Gastroesophageal sphincter (tissue), 4 donors: ENCODE data around the gene OST4. TPM values are rescaled to one million over a fixed set of nuclear protein-coding genes. Genes with fewer than 3 reads are reported as not detected.
A peak's percentile ranks its signal among the peaks of the same experiment; 100 is the strongest.

Experiments
- ATAC-seq: fragments of 150-250 bp; one replicate; pipeline ENCODE4 v1.9.1; 2016; ENCODE audit warnings: mild to moderate bottlenecking, moderate library complexity
- H3K27ac ChIP-seq, 4 donors: fragments of 200-600 bp; sonication (generic) in 3 of 4; 1 replicate in 3 of 4; 2 replicates in 1 of 4; pipeline ENCODE4 v1.5.1; 2016 to 2019
- H3K27me3 ChIP-seq: fragments of 200-600 bp; sonication (generic); one replicate; pipeline ENCODE4 v1.5.1; 2019
- H3K36me3 ChIP-seq, 2 donors: fragments of 200-600 bp; sonication (generic); one replicate each; pipeline ENCODE4 v1.5.1; 2019; ENCODE audit warnings: control low read depth in 1 of 2
- H3K4me1 ChIP-seq, 3 donors: fragments of 200-600 bp; sonication (generic); 1 replicate in 2 of 3; 2 replicates in 1 of 3; pipeline ENCODE4 v1.5.1; 2016 to 2019; ENCODE audit warnings: control low read depth in 2 of 3
- H3K4me3 ChIP-seq, 2 donors: fragments of 200-600 bp; sonication (generic); one replicate each; pipeline ENCODE4 v1.5.1; 2019; ENCODE audit warnings: mild to moderate bottlenecking in 1 of 2, moderate library complexity in 1 of 2
- H3K9me3 ChIP-seq, 3 donors: fragments of 200-600 bp; sonication (generic); one replicate each; pipeline ENCODE4 v1.5.1; 2017 to 2019; ENCODE audit warnings: control low read depth in 2 of 3
- CTCF ChIP-seq, 4 experiments: fragments of 200-600 bp in 2 of 4; fragments of 450-650 bp in 2 of 4; sonication (generic) in 1 of 4; IDR thresholded peaks; one replicate each; pipeline ENCODE4 v1.5.1; 2017 to 2019; ENCODE audit warnings: antibody characterized with exemption in 4 of 4, mild to moderate bottlenecking in 2 of 4, moderate library complexity in 2 of 4
- EP300 ChIP-seq: sonication (generic); formaldehyde crosslinking; IDR thresholded peaks from one replicate; pipeline ENCODE4 v1.6.1; 2017; ENCODE audit warnings: antibody characterized with exemption, mild to moderate bottlenecking
- POLR2A ChIP-seq, 2 donors: fragments of 450-650 bp; IDR thresholded peaks; one replicate each; pipeline ENCODE4 v1.6.1; 2017; ENCODE audit warnings: antibody characterized with exemption in 2 of 2, mild to moderate bottlenecking in 2 of 2, moderate library complexity in 1 of 2
- POLR2AphosphoS5 ChIP-seq: sonication (generic); formaldehyde crosslinking; IDR thresholded peaks from one replicate; pipeline ENCODE4 v1.6.1; 2017; ENCODE audit warnings: antibody characterized with exemption
- WGBS, 2 donors: methylation state at CpG; one replicate each; pipeline ENCODE4 v1.1.5; 2018; ENCODE audit warnings: low coverage in 1 of 2; 5-methylcytosine and 5-hydroxymethylcytosine counted together
- total RNA-seq, 4 donors: library from RNA; depleted of rRNA; stranded (reverse); fragments of >200 nt; gene quantifications; one replicate each; pipeline ENCODE4 v1.1.0, GENCODE V29; 2016

Gene OST4
- total RNA-seq, 4 donors from 2014 or later, result 201 to 353 (median 221) TPM

GRCh38 chr2:27069436-27069835 lies 2.0 kb downstream of the OST4 start:
- Histone ChIP-seq H3K27me3 (no peaks in the 10 kb centered on the region), H3K9me3 (no peaks in the 10 kb centered on the region), H3K4me3 (peak overlapping the region in 1 of 2 donors; percentile 82), H3K4me1 (peaks cover 5 to 68% (median 25%) of the 10 kb centered on the region in 3 donors), H3K27ac (peak overlapping the region in 3 of 4 donors; percentile 51 to 98 (median 96)), H3K36me3 (peaks cover 0 to 53% of the 10 kb centered on the region in 2 donors)
- WGBS, 2 donors, result 83 to 95% methylated on average over 2 to 4 of the region's 6 CpGs
- TF ChIP-seq CTCF (IDR thresholded peaks at IDR 0.05) (no peak), POLR2AphosphoS5 (no peak), POLR2A (IDR thresholded peaks at IDR 0.05) (no peak), EP300 (no peak)
- no peak for ATAC-seq

GRCh38 chr2:27067385-27067784 lies 4.1 kb downstream of the OST4 start:
- peaks cover 0 to 53% of the 10 kb centered on the region in 2 donors for H3K36me3 ChIP-seq
- WGBS, 2 donors, result 86 to 92% methylated on average over 1 to 4 of the region's 5 CpGs
- H3K27ac ChIP-seq, result peak overlapping the region in 1 of 4 donors; percentile 11
- H3K9me3 ChIP-seq, result no peaks in the 10 kb centered on the region
- TF ChIP-seq POLR2A (IDR thresholded peaks at IDR 0.05), result no peak
- TF ChIP-seq EP300, result no peak
- TF ChIP-seq POLR2AphosphoS5, result no peak
- TF ChIP-seq CTCF (IDR thresholded peaks at IDR 0.05), result no peak
- no peaks in the 10 kb centered on the region for H3K27me3 ChIP-seq
- H3K4me3 ChIP-seq, result no peak overlapping the region
- peaks cover 5 to 54% (median 20%) of the 10 kb centered on the region in 3 donors for H3K4me1 ChIP-seq
- no peak for ATAC-seq

- ATAC-seq, result no peak
- Histone ChIP-seq H3K36me3 (peaks cover 0 to 60% of the 10 kb centered on the region in 2 donors), H3K9me3 (no peaks in the 10 kb centered on the region), H3K4me1 (peaks cover 3 to 38% (median 12%) of the 10 kb centered on the region in 3 donors), H3K27ac (no peak overlapping the region), H3K27me3 (no peaks in the 10 kb centered on the region), H3K4me3 (no peak overlapping the region)
- WGBS, 2 donors, result 57 to 60% methylated on average over 2 of the region's 3 CpGs
- no peak for TF ChIP-seq POLR2A (IDR thresholded peaks at IDR 0.05)
- no peak for TF ChIP-seq POLR2AphosphoS5
- TF ChIP-seq EP300, result no peak
- TF ChIP-seq CTCF (IDR thresholded peaks at IDR 0.05), result no peak
These were observed 6.3 kb downstream of the OST4 start for GRCh38 chr2:27065128-27065527.

- WGBS, 2 donors, result 95% methylated on average over 3 of the region's 3 CpGs; no CpG with 5 or more reads in 1 of the 2 donors
- no peaks in the 10 kb centered on the region for H3K9me3 ChIP-seq
- TF ChIP-seq POLR2AphosphoS5 (no peak), POLR2A (IDR thresholded peaks at IDR 0.05) (no peak), CTCF (IDR thresholded peaks at IDR 0.05) (no peak), EP300 (no peak)
- H3K36me3 ChIP-seq, result peaks cover 0 to 63% of the 10 kb centered on the region in 2 donors
- ATAC-seq, result no peak
- H3K4me1 ChIP-seq, result peaks cover 0 to 6% (median 0%) of the 10 kb centered on the region in 3 donors
- H3K4me3 ChIP-seq, result no peak overlapping the region
- no peak overlapping the region for H3K27ac ChIP-seq
- H3K27me3 ChIP-seq, result no peaks in the 10 kb centered on the region
These were observed 11.1 kb downstream of the OST4 start for GRCh38 chr2:27060323-27060722.

GRCh38 chr2:27059141-27059820 lies 12.2 kb downstream of the OST4 start:
- TF ChIP-seq POLR2A (IDR thresholded peaks at IDR 0.05), result no peak
- no peak for TF ChIP-seq POLR2AphosphoS5
- no peak for TF ChIP-seq CTCF (IDR thresholded peaks at IDR 0.05)
- TF ChIP-seq EP300, result no peak

More at GRCh38 chr2:27059141-27059820, 12.2 kb downstream of the OST4 start:
- H3K27ac ChIP-seq, result peak overlapping the region in 1 of 4 donors; percentile 0
- H3K4me3 ChIP-seq, result no peak overlapping the region
- no peaks in the 10 kb centered on the region for H3K27me3 ChIP-seq
- peaks cover 0 to 67% of the 10 kb centered on the region in 2 donors for H3K36me3 ChIP-seq
- 50% methylated on average over 3 of the region's 15 CpGs; no CpG with 5 or more reads in 1 of the 2 donors for WGBS, 2 donors
- no peak for ATAC-seq
- no peaks in the 10 kb centered on the region for H3K9me3 ChIP-seq
- peaks cover 0 to 6% (median 0%) of the 10 kb centered on the region in 3 donors for H3K4me1 ChIP-seq
